Measurements from ENCODE around the gene DOCK2. TPM values are rescaled to one million over a fixed set of nuclear protein-coding genes. Genes with fewer than 3 reads are reported as not detected.
"Not testable (repeated sequence)": the region's sequence is repeated elsewhere in the genome, so short reads cannot be mapped to it uniquely, and the experiment has no call there.

DOCK2 gene
- total RNA-seq, result 4.6 TPM
- long read RNA-seq, result 0 reads

DNA sequence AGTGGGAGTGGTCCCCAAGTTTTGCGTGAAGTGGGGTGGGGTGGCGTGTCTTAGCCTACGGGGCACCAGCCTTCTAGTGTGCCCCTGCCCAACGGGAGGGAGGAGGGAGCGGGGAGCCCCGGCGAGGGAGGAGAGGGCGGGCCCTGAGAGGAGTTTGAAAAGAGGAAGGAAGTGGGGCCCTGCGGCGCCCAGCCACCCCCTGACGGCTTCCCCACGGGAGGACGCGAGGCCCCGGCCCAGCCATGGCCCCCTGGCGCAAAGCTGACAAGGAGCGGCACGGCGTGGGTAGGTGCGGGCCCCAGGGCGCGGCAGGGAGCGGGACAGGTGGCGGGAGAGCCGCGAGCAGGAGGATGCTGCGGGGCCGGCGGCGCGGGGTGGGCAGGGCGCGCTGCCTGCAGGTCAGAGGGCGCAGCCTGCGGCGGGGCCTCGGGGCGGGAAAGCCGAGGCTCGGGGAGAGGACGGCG lies at the start of gene DOCK2:
DOCK2 (plus strand) TSS at position 191 of the 464 bp plus-strand sequence; CDS start at position 243, 52 bp downstream.
- DNase-seq (ENCODE audit: low spot score), result peak; percentile 91
- intact Hi-C loops (cut with DNase I), result no loop called here

DNA sequence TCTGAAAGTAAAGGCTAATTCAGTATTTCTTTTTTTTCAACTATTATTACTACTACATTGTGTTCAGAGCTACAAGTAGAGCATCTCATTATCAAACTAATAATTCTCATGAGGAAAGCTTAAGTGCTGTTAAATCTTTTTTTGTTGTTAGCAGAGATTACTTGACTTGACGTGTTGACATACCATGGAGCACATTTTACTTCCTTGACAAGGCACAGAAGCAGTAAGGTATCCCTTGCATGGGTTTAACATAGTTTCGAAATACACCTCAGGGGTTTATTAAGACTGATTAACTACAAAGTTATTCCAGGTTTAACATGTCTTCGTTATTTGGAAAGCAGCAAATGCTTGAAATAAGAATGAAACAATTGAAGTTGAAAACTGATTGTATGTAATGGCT lies 46.5 kb upstream of the DOCK2 start:
- no peak for DNase-seq (ENCODE audit: low spot score)
- intact Hi-C loops (cut with DNase I), result no loop called here

DNA sequence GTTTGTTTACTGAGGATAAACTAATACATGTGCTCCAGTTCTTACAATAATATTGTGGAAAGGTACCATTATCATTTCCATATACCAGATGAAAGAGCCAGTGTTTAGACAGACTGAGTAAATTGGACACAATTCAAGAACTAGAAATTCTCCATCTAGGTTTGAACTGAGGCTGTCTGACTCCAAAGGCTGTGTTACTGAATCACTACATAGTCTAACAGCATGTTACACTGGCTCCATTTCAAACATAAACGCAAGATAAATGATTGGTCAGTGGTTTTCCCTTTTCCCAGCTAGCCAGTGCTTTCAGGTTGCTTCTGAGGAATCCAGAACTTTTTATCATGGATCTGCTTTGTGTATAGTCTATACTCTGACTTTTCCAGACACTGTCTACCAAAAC lies 45.4 kb upstream of the DOCK2 start:
- no peak for DNase-seq (ENCODE audit: low spot score)
- intact Hi-C loops (cut with DNase I), result no loop called here

DNA sequence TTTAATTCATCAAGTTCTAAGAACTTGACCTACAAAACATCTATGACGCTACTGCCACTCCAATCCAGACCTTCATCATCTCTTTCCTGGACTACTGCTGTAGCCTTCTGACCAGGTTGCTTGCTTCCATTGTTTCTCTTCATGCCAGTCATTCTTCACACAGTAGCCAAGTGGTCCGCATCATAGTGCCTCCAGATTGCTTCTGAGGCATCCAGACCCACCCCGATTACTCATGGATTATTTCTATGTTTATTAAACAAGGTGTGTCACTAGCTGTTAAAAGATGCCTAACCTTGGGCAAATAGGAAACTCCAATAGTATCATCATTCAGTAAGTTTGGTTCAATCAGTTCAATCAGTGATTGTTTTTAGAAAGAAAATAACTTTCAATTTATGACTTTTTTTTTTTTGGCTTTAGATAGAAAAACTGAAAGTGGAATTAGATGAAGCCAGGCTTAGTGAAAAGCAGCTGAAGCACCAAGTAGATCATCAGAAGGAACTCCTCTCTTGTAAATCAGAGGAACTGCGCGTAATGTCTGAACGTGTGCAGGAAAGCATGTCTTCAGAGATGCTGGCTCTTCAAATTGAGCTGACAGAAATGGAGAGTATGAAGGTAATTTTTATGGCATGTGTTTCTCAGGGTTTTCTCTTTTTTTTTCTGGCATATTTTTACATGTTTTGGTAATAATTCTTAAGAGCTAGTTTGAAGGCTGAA lies 44.0 kb upstream of the DOCK2 start:
- DNase-seq (ENCODE audit: low spot score), result no peak
- intact Hi-C loops (cut with DNase I), result no loop called here

DNA sequence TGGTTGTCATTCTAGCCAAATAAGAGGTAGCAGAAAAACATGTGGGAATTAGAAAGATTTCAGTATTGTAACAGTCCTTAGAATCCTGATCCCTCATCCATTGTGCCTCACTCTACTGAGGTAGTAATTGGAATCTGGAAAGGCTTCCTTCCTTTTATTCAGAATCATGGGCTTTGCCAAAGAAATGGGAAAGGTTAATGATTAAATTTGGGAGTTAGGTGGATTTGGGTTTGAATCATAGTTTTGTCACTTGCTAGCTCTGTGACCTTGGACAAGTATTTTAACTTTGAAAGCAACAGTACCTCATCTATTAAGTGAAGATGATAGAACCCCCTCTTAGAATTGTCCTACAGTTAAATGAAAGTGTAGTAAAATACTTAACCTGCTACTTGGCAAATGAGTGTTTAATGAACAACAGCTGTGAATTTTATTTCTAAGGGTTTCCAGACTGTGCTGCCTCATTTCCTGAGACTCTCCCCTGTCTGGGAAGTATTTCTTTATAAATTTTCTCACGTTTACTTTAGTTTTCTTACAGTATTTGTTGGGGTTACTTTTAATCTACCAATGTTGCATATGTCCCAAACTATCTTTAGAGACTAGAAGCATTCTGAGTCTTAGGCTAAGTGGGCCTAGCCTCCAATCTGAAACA lies 41.8 kb upstream of the DOCK2 start:
- intact Hi-C loops (cut with DNase I), result no loop called here
- no peak for DNase-seq (ENCODE audit: low spot score)

DNA sequence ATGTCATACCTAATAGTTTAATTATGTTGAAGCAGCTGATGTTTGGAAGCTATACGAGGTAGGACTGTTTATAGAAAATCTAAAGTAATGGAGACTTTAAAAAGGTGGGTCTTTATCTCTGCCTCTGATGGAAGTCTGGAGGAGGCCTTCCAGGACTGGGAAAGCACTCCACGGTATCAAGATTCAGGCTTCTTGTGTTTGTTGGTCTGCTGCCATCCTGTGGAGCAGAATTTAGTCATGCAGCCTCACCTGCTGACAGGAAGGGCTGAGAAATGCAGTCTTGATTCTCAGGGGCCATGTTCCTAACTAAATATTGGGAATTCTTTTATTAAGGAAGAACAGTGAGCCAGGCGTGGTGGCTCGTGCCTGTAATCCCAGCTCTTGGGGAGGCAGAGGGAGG lies 37.6 kb upstream of the DOCK2 start:
- no peak for DNase-seq (ENCODE audit: low spot score)
- intact Hi-C loops (cut with DNase I), result no loop called here

DNA sequence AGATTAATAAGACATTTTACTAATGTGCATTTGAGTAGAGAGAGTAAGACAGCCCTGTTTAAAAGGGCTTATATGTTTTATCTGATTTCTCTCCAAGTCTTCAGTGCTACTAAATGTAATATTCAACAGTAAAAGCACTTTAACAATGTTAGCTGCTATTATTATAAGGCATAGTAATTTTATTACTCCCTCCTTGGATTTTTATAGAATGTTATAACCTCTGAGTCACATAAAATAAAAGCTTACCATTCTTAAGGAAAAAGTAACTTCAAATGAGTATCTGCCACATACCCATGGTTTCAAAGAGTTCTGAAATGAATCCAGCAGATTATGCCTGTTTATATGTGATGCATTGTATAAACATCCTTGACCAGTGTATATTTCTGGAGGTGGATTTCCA lies 34.5 kb upstream of the DOCK2 start:
- intact Hi-C loops (cut with DNase I), result no loop called here

DNA sequence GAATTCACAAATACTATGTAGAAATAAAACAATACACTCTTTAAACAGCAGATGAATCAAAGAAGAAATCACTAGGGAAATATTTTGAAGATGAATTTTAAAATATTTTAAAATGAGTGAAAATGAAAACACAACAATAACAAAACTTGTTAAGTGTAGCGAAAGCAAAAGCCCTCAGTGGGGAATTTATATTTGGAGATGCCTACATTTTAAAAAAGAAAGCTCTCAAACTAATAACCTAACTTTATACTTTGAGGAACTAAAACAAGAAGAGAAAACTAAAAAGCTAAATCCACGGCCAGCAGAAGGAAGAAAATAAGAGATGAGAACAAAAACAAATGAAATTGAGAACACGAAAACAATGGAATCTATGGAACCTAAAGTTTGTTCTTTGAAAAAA lies 30.8 kb upstream of the DOCK2 start:
- DNase-seq (ENCODE audit: low spot score), result no peak
- intact Hi-C loops (cut with DNase I), result no loop called here

More for the DNA sequence above, 34.5 kb upstream of the DOCK2 start:
- no peak for DNase-seq (ENCODE audit: low spot score)

DNA sequence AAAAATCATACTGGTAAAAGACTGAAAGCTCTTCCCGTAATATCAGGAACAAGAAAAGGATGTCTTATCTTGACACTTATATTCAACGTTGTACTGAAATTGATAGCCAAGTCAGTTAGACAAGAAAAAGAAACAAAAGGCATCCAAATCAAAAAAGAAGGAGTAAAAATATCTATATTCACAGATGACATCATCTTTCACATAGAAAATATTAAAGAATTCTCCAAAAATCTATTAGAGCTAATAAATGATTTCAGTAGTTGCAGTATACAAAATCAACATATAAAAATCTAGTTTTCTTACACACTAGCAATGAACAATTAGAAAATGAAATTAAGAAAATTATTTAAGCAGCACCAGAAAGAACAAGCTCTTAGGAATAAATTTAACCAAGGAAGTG lies 29.2 kb upstream of the DOCK2 start:
- no peak for DNase-seq (ENCODE audit: low spot score)
- intact Hi-C loops (cut with DNase I), result no loop called here

DNA sequence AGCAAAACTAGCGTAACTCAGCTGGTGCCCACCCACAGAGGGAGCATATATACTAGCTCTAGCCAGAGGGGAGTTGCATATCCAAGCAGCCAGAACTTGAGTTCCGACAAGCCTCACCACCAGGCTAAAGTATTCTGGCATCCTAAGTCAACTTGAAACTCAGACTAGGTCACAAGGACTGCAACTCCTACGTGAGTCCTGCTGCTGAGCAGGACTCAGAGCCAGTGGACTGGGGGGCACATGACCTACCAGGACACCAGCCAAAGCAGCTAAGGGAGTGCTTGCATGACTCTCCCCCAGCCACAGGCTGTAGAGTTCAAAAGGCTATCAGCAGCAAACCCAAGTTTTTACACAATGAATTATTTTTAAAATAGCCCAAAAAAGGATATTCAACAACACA lies 27.4 kb upstream of the DOCK2 start:
- no peak for DNase-seq (ENCODE audit: low spot score)
- intact Hi-C loops (cut with DNase I), result no loop called here

DNA sequence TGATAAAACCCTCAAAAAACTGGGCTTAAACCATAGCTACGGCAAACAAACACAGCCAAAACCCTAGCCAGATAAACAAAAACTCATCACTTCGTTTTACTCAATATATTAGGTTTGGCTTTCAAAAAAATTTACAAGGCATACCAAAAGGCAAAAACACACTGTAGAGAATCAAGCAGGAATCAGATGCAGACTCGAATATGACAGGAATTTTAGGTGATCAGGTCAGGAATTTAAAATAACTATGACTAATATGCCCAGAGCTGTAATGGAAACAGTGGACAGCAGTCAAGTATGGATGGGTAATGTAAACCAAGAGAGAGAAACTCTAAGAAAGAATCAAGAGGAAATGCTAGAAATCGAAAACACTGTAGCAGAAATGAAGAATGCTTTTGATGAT lies 26.5 kb upstream of the DOCK2 start:
- DNase-seq (ENCODE audit: low spot score), result no peak
- intact Hi-C loops (cut with DNase I), result no loop called here

DNA sequence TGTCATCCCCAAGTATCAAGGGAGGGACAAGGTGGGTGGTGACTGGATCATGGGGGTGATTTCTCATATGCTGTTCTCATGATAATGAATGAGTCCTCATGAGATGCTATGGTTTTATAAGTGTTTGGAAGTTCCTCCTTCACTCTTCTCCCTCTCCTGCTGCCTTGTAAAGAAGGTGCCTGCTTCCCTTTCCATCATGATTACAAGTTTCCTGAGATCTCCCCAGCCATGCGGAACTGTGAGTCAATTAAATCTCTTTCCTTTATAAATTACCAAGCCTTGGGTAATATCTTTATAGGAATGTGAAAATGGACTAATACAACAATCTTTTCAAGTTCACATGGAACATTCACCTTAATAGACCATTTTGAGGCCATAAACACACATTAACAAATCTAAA lies 21.5 kb upstream of the DOCK2 start:
- DNase-seq (ENCODE audit: low spot score), result no peak
- intact Hi-C loops (cut with DNase I), result no loop called here

DNA sequence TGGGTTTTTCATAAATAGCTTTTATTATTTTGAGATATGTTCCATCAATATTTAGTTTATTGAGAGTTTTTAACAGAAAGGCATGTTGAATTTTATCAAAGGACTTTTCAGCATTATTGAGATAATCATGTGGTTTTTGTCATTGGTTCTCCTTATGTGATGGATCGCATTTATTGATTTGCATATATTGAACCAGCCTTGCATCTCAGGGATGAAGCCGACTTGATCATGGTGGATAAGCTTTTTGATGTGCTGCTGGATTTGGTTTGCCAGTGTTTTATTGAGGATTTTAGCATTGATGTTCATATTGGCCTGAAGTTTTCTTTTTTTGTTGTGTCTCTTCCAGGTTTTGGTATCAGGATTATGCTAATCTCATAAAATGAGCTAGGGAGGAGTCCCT lies 12.8 kb upstream of the DOCK2 start:
- intact Hi-C loops (cut with DNase I); DNase-seq (ENCODE audit: low spot score): not testable (repeated sequence)

DNA sequence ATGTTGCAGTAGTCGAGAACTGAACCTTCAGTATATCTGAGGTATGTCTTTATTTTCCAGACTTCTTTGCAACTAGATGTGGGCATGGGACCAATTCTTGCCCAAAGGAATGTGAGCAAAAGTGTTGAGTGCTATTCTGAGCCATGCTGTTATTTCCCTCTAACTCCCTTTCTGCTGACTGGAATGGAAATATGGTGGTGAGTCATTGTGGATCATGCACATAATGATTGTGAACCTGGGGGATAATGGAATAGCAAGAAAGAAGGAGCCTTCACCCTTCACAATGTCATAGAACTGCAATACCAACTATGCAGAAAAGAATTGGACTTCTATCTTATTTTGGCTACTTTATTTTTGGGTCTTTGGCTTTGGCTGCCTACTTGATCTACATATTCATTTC lies 10.3 kb upstream of the DOCK2 start:
- intact Hi-C loops (cut with DNase I), result no loop called here
- DNase-seq (ENCODE audit: low spot score), result no peak

DNA sequence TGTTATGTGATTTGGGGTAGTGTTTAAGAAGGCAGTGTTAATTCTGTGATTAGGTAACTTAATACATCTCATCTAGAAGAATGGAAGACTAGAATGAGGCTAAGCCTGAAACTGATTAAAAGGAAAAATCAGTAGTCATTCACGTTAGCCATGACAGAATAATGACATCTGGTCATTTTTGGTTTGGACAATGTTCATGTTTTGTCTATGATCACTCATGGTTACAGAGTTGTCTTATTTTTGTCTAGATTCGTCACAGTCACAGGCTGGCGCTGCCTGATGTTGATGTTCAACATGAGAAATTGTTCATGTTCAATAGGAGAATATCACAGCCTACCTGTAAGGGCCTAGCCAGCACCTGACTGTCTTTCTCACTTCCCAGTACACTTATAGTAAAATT lies 9.5 kb upstream of the DOCK2 start:
- intact Hi-C loops (cut with DNase I), result no loop called here
- no peak for DNase-seq (ENCODE audit: low spot score)

DNA sequence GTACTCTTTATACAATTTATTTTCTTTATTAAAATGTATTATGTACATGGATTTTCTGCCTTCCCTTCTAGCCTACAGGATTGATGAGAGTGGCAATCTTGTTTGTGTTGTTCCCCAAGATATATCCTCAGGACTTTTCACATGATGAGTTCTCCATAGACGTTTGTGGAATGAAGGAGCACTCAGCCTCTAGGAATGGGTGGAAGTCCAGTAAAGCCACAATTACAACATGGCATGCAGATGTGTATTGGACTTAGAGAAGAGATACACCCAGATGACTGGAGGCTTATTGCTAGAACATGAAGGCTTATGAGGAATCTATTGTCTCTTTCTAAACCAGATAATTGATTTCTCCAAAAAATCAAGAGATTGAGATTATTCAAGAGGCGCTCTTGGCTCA lies 8.2 kb upstream of the DOCK2 start:
- intact Hi-C loops (cut with DNase I), result no loop called here
- no peak for DNase-seq (ENCODE audit: low spot score)

DNA sequence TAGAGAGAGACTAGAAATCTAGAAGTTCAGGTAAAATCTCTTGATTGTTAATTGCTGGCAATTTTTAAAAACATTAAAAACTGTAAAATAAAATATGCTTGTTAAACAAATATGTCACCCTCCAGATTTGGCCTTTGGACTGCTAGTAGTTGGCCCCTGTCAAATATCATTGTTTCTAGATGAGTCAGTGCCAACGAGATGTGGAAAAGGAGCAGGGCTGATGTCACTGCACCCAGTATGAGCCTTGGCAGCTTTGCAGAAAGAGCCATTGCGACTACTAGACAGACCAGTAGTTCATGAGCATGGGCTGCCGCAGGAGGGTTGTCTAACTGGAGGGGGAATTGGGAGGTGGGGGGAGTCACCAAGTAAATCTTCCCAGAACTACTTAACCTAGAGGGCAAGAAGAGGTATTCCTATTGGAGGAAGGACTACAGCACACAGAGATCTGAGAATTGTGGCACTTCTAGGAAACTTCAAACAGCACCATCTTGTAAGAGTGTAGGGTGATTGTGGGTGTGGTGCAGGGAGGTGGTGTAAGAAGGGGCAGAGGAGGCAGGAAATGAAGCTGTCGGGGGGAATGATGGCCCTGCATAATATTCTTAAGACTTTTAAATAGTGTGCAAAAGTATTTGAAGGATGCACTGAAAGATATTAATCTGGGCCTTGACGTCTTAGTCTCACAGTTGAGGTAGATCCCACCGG lies 7.1 kb upstream of the DOCK2 start:
- intact Hi-C loops (cut with DNase I), result no loop called here
- no peak for DNase-seq (ENCODE audit: low spot score)

DNA sequence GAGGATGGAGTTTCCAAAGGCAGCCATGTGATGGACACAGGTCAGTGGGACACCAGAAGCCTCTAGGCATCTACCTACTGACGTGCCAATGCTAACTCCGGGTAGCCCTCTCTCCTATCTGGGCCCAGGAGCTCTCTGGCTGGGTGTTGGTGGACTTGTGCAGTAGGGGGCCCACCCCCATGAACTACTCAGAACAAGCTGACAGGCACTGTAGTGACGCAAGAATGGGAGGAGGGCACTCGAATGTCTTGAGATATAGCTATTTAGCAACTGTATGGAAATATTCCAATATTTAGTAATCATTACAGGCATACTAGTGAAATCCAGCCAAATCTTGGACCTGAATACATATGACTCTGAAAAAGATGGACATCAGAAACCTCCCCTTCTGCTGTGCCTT lies 5.7 kb upstream of the DOCK2 start:
- intact Hi-C loops (cut with DNase I), result no loop called here
- no peak for DNase-seq (ENCODE audit: low spot score)

DNA sequence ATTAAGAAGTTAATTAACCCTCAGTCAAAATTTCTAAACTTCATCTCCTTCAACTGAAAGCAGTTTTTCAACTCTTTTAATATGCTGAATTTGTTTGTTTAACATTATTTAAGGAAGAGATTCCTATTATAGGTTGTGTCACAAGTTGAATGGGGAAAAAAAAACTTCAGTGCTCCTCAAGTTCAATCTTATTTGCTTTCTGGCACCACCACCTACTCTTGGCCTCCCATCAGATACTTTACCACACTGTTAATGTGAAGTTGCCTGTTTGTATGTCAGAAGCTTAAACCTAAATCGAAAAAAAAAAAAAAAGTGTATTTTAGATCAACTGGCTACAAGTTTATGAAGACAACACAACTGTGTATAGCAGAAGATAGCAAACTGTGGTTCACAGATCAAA lies 4.1 kb upstream of the DOCK2 start:
- no peak for DNase-seq (ENCODE audit: low spot score)
- intact Hi-C loops (cut with DNase I), result no loop called here

DNA sequence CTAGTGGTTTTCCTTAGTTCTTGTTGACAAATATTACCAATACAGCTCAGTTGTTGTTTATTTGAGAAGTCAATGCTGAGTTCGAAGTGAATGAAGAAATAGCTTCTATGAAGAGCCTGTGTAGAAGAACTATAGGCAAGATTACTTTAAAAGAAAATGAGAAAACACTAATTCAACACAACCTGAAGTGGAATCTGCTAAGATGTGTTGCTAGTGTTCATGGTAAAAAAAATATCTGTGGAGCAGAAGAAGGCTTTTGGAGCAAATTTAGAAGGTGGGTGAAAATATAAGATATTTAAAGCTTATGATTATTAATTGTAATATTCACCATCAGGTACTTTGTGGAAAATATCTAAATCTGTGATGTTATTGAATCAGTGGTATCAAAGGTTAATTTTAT lies 2.5 kb upstream of the DOCK2 start:
- intact Hi-C loops (cut with DNase I), result no loop called here
- DNase-seq (ENCODE audit: low spot score), result no peak

DNA sequence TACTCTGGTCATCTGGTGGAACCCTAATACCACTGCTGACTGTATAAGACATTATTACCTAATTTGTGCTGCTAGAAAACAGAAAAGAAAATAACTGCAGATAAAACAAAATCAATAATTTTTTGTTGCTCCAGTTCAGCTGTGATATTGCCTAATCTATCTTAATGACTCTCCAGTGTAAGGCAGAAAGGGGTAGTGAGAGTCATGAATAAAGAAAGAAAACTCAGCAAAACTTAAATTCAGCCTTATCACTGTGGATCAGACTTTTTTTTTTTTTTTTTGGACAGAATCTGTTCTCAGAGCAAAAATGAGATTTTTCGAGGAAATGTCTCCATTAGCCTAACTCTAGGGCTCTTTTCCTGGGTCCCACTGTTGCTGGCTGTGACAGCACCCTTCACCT lies 1.1 kb upstream of the DOCK2 start:
- DNase-seq (ENCODE audit: low spot score), result no peak
- intact Hi-C loops (cut with DNase I), result no loop called here
